T1000 (cell line): ENCODE data around the gene RAB40C.
A peak's percentile ranks its signal among the peaks of the same experiment; 100 is the strongest.

Experiments used
- DNase-seq: peaks from one replicate; lab custom pipeline; 2025; ENCODE audit warnings: mixed read lengths; lab: John Stamatoyannopoulos, UW

Gene RAB40C

GRCh38 chr16:647173-647902, 57.5 kb downstream of the RAB40C start:
- no peak for DNase-seq

GRCh38 chr16:648071-648780, 58.4 kb downstream of the RAB40C start:
- no peak for DNase-seq

- DNase-seq = peak; percentile 90
These were observed 59.1 kb downstream of the RAB40C start, which contains the start of gene WDR90 for GRCh38 chr16:648781-649589. WDR90 (plus strand) TSS chr16:649365; CDS start chr16:649417, 52 bp downstream.

GRCh38 chr16:649631-650030, 59.8 kb downstream of the RAB40C start:
- DNase-seq = no peak

GRCh38 chr16:651844-652243, 62.0 kb downstream of the RAB40C start:
- DNase-seq = no peak

- no peak for DNase-seq
These were observed 62.8 kb downstream of the RAB40C start for GRCh38 chr16:652454-653305.

- DNase-seq = no peak
These were observed 64.2 kb downstream of the RAB40C start for GRCh38 chr16:654034-654433.

- DNase-seq = no peak
These were observed 67.6 kb downstream of the RAB40C start for GRCh38 chr16:657487-657886.

GRCh38 chr16:658679-659571, 69.1 kb downstream of the RAB40C start:
- DNase-seq = no peak

GRCh38 chr16:659618-660017, 69.8 kb downstream of the RAB40C start:
- no peak for DNase-seq

- no peak for DNase-seq
These were observed 70.2 kb downstream of the RAB40C start for GRCh38 chr16:660132-660458.

GRCh38 chr16:660459-661183, 70.8 kb downstream of the RAB40C start:
- peak; percentile 80 for DNase-seq

GRCh38 chr16:661184-661821, 71.4 kb downstream of the RAB40C start:
- DNase-seq = no peak

- DNase-seq = no peak
These were observed 72.2 kb downstream of the RAB40C start for GRCh38 chr16:662095-662494.

- no peak for DNase-seq
These were observed 72.7 kb downstream of the RAB40C start for GRCh38 chr16:662597-662996.

GRCh38 chr16:666572-666971, 76.7 kb downstream of the RAB40C start:
- DNase-seq = no peak

GRCh38 chr16:667113-667779, 77.4 kb downstream of the RAB40C start:
- DNase-seq = no peak

- DNase-seq = peak; percentile 86
These were observed 78.1 kb downstream of the RAB40C start, which contains the start of gene RHOT2 for GRCh38 chr16:667780-668518. RHOT2 (plus strand) TSS chr16:668132; CDS start chr16:668200, 68 bp downstream.
